Measurements from ENCODE around the gene TDRD5.

The TDRD5 gene

GRCh38 chr1:179599623-179600249 lies 8.1 kb downstream of the TDRD5 start:
- peak; percentile 78 to 91 for DNase-seq

GRCh38 chr1:179601093-179601492 lies 9.5 kb downstream of the TDRD5 start:
- no peak for DNase-seq

- DNase-seq: no peak
These were observed 20.7 kb downstream of the TDRD5 start for GRCh38 chr1:179612361-179612760.

- no peak for DNase-seq
These were observed 39.1 kb downstream of the TDRD5 start for GRCh38 chr1:179630719-179631118.

GRCh38 chr1:179632868-179633267 lies 41.2 kb downstream of the TDRD5 start:
- DNase-seq: no peak

- no peak for DNase-seq
These were observed 45.7 kb downstream of the TDRD5 start for GRCh38 chr1:179637211-179637860.

- DNase-seq: no peak
These were observed 69.4 kb downstream of the TDRD5 start for GRCh38 chr1:179661018-179661417.

- no peak for DNase-seq
These were observed 72.2 kb downstream of the TDRD5 start for GRCh38 chr1:179663810-179664209.

GRCh38 chr1:179677882-179678281 lies 86.2 kb downstream of the TDRD5 start:
- peak in 1 of 2 experiments; percentile 13 for DNase-seq

- DNase-seq: peak in 1 of 2 experiments; percentile 35
These were observed 102.9 kb downstream of the TDRD5 start for GRCh38 chr1:179694530-179694929.

GRCh38 chr1:179702946-179703539 lies 111.4 kb downstream of the TDRD5 start:
- DNase-seq: peak in 1 of 2 experiments; percentile 54

- DNase-seq: peak; percentile 78 to 92
These were observed 114.8 kb downstream of the TDRD5 start for GRCh38 chr1:179706339-179706941.

GRCh38 chr1:179707406-179707805 lies 115.8 kb downstream of the TDRD5 start:
- peak; percentile 91 to 94 for DNase-seq

- DNase-seq: peak in 1 of 2 experiments; percentile 41
These were observed 117.0 kb downstream of the TDRD5 start for GRCh38 chr1:179708434-179709195.

GRCh38 chr1:179709841-179710329 lies 118.3 kb downstream of the TDRD5 start:
- DNase-seq: no peak

- DNase-seq: peak in 1 of 2 experiments; percentile 12
These were observed 122.5 kb downstream of the TDRD5 start for GRCh38 chr1:179714159-179714558.

GRCh38 chr1:179714623-179715022 lies 123.0 kb downstream of the TDRD5 start:
- no peak for DNase-seq

- no peak for DNase-seq
These were observed 127.6 kb downstream of the TDRD5 start for GRCh38 chr1:179719272-179719671.

- DNase-seq: no peak
These were observed 136.6 kb downstream of the TDRD5 start for GRCh38 chr1:179728271-179728670.

GRCh38 chr1:179729881-179730280 lies 138.2 kb downstream of the TDRD5 start:
- no peak for DNase-seq

GRCh38 chr1:179731643-179732042 lies 140.0 kb downstream of the TDRD5 start:
- DNase-seq: no peak
